H9 (cell line): ENCODE results near the gene NDUFB10. TPM values are rescaled to one million over a fixed set of nuclear protein-coding genes. Genes with fewer than 3 reads are reported as not detected.

ENCODE experiments used
- DNase-seq: peaks from one replicate; pipeline ENCODE4 v3.0.0-alpha.2; 2017
- H2AFZ ChIP-seq: one replicate; pipeline ENCODE4 v1.6.1; 2013; ENCODE audit warnings: mild to moderate bottlenecking, low read length, control low read depth, moderate library complexity
- H2AK5ac ChIP-seq: 2 replicates; pipeline ENCODE4 v1.6.1; 2013; ENCODE audit warnings: low read length, control low read depth, mixed read lengths; ENCODE audit not compliant: insufficient read length
- H2BK120ac ChIP-seq: one replicate; pipeline ENCODE4 v1.6.1; 2013; ENCODE audit warnings: low read depth, mild to moderate bottlenecking, low read length, control low read depth, inconsistent platforms; ENCODE audit not compliant: poor library complexity, severe bottlenecking
- H2BK12ac ChIP-seq: 2 replicates; pipeline ENCODE4 v1.6.1; 2013; ENCODE audit warnings: low read length, control low read depth, mixed read lengths, low read depth; ENCODE audit not compliant: insufficient read length
- H2BK15ac ChIP-seq: 2 replicates; pipeline ENCODE4 v1.6.1; 2013; ENCODE audit warnings: low read depth, low read length, control low read depth
- H2BK20ac ChIP-seq: one replicate; pipeline ENCODE4 v1.6.1; 2013; ENCODE audit warnings: low read depth, mild to moderate bottlenecking, low read length, control low read depth, inconsistent platforms; ENCODE audit not compliant: poor library complexity, severe bottlenecking
- H2BK5ac ChIP-seq: 2 replicates; pipeline ENCODE4 v1.6.1; 2013; ENCODE audit warnings: low read length, control low read depth, mixed read lengths; ENCODE audit not compliant: insufficient read length
- H3K14ac ChIP-seq: 2 replicates; pipeline ENCODE4 v1.6.1; 2013; ENCODE audit warnings: low read length, control low read depth; ENCODE audit not compliant: insufficient read depth
- H3K18ac ChIP-seq: 2 replicates; pipeline ENCODE4 v1.6.1; 2013; ENCODE audit warnings: low read depth, mild to moderate bottlenecking, mixed read lengths, low read length, control low read depth; ENCODE audit not compliant: insufficient read length
- H3K23ac ChIP-seq: 2 replicates; pipeline ENCODE4 v1.6.1; 2013; ENCODE audit warnings: low read length, control low read depth, mixed read lengths, low read depth; ENCODE audit not compliant: insufficient read length
- H3K23me2 ChIP-seq: 2 replicates; pipeline ENCODE4 v1.6.1; 2013; ENCODE audit warnings: low read depth, mild to moderate bottlenecking, mixed read lengths, low read length, control low read depth; ENCODE audit not compliant: insufficient read length, poor library complexity, severe bottlenecking
- H3K27ac ChIP-seq: 2 replicates; pipeline ENCODE4 v1.5.1; 2013; ENCODE audit warnings: low read length, control low read depth, mixed read lengths, low read depth; ENCODE audit not compliant: insufficient read length
- H3K27me3 ChIP-seq: 2 replicates; pipeline ENCODE4 v1.6.1; 2013; ENCODE audit warnings: low read length, control low read depth, inconsistent platforms; ENCODE audit not compliant: insufficient read depth
- H3K4ac ChIP-seq: 2 replicates; pipeline ENCODE4 v1.6.1; 2013; ENCODE audit warnings: low read depth, mild to moderate bottlenecking, control low read depth, inconsistent platforms, low read length, moderate library complexity
- H3K4me1 ChIP-seq: 2 replicates; pipeline ENCODE4 v1.6.1; 2013; ENCODE audit warnings: low read length, control low read depth, inconsistent platforms; ENCODE audit not compliant: insufficient read depth
- H3K4me2 ChIP-seq: 2 replicates; pipeline ENCODE4 v1.6.1; 2013; ENCODE audit warnings: low read length, control low read depth, mixed read lengths; ENCODE audit not compliant: insufficient read length, insufficient read depth
- H3K56ac ChIP-seq: 2 replicates; pipeline ENCODE4 v1.6.1; 2013; ENCODE audit warnings: low read depth, mild to moderate bottlenecking, mixed read lengths, low read length, control low read depth; ENCODE audit not compliant: insufficient read length
- H3K79me1 ChIP-seq: 2 replicates; pipeline ENCODE4 v1.6.1; 2013; ENCODE audit warnings: low read depth, mild to moderate bottlenecking, moderate library complexity, low read length, control low read depth, inconsistent platforms; ENCODE audit not compliant: insufficient read depth, poor library complexity, severe bottlenecking
- H3K79me2 ChIP-seq: 2 replicates; pipeline ENCODE4 v1.6.1; 2013; ENCODE audit warnings: low read length, control low read depth, inconsistent platforms; ENCODE audit not compliant: insufficient read depth
- H3K9ac ChIP-seq: 2 replicates; pipeline ENCODE4 v1.6.1; 2013; ENCODE audit warnings: low read length, control low read depth, mixed read lengths; ENCODE audit not compliant: insufficient read length; ENCODE audit errors: extremely low read depth
- H3K9me3 ChIP-seq: one replicate; pipeline ENCODE4 v1.6.1; 2013; ENCODE audit warnings: low read depth, low read length, inconsistent platforms; ENCODE audit not compliant: control insufficient read depth
- H3T11ph ChIP-seq: one replicate; pipeline ENCODE4 v1.6.1; 2013; ENCODE audit warnings: mild to moderate bottlenecking, low read length, control low read depth, inconsistent platforms
- H4K20me1 ChIP-seq: one replicate; pipeline ENCODE4 v1.6.1; 2013; ENCODE audit not compliant: control insufficient read depth, insufficient read length, insufficient read depth
- H4K5ac ChIP-seq: 2 replicates; pipeline ENCODE4 v1.6.1; 2013; ENCODE audit warnings: low read depth, mild to moderate bottlenecking, mixed read lengths, low read length, control low read depth; ENCODE audit not compliant: insufficient read length
- H4K8ac ChIP-seq: replicated peaks from 2 replicates; pipeline ENCODE4 v1.6.1; 2013; ENCODE audit warnings: low read length, control low read depth, mixed read lengths, low read depth; ENCODE audit not compliant: insufficient read length
- H4K91ac ChIP-seq: 2 replicates; pipeline ENCODE4 v1.6.1; 2013; ENCODE audit warnings: low read depth, mild to moderate bottlenecking, moderate library complexity, mixed read lengths, low read length, control low read depth; ENCODE audit not compliant: insufficient read length
- H3K27ac Mint-ChIP-seq, 3 experiments: 2 replicates in 2 of 3; 3 replicates in 1 of 3; pipeline ENCODE4 v1.8.0; 2020 to 2021; ENCODE audit warnings: mixed read lengths in 3 of 3, mild to moderate bottlenecking in 1 of 3, moderate library complexity in 1 of 3
- H3K27me3 Mint-ChIP-seq: 2 replicates; pipeline ENCODE4 v1.8.0; 2021; ENCODE audit warnings: low read depth, mild to moderate bottlenecking, moderate library complexity, mixed read lengths
- H3K36me3 Mint-ChIP-seq, 3 experiments: 2 replicates in 2 of 3; 3 replicates in 1 of 3; pipeline ENCODE4 v1.8.0; 2020 to 2021; ENCODE audit warnings: low read depth in 3 of 3, mixed read lengths in 3 of 3; ENCODE audit not compliant: insufficient read depth in 1 of 3
- H3K4me1 Mint-ChIP-seq, 2 experiments: 2 replicates each; pipeline ENCODE4 v1.8.0; 2020; ENCODE audit warnings: mixed read lengths in 2 of 2
- H3K4me3 Mint-ChIP-seq, 2 experiments: 2 replicates in 1 of 2; 3 replicates in 1 of 2; pipeline ENCODE4 v1.8.0; 2020 to 2021; ENCODE audit warnings: mild to moderate bottlenecking in 2 of 2, mixed read lengths in 2 of 2, moderate library complexity in 1 of 2
- H3K9me3 Mint-ChIP-seq, 2 experiments: 2 replicates in 1 of 2; 3 replicates in 1 of 2; pipeline ENCODE4 v1.8.0; 2020; ENCODE audit warnings: mild to moderate bottlenecking in 2 of 2, mixed read lengths in 2 of 2, moderate library complexity in 1 of 2
- CTCF ChIP-seq: fragments of 200-600 bp; sonication (generic); conservative IDR thresholded peaks from 3 replicates; pipeline ENCODE4 v1.8.0; 2021; ENCODE audit warnings: antibody characterized with exemption, mild to moderate bottlenecking
- WGBS: extraction: QIAGEN DNeasy Blood & Tissue Kit; methylation state at CpG from one replicate; pipeline ENCODE4 v1.1.7; 2013; ENCODE audit warnings: missing lambda C conversion rate, low lambda C conversion rate, mixed read lengths; ENCODE audit not compliant: insufficient read length; ENCODE audit errors: extremely low coverage; 5-methylcytosine and 5-hydroxymethylcytosine counted together
- total RNA-seq: library from RNA; stranded (reverse); gene quantifications from 2 replicates; pipeline ENCODE4 v1.2.1, GENCODE V29; 2021

The NDUFB10 gene
- total RNA-seq, 1 experiment from 2014 or later = 191 TPM

GRCh38 chr16:1924095-1924494 lies 35.2 kb upstream of the NDUFB10 start:
- Histone ChIP-seq H4K8ac (no peak overlapping the region), H2BK12ac (no peak overlapping the region), H2BK120ac (no peak overlapping the region), H3K18ac (no peak overlapping the region), H3K14ac (no peak overlapping the region), H3K27ac (no peak overlapping the region), H2BK20ac (no peak overlapping the region), H2AK5ac (no peak overlapping the region), H3K79me1 (no peaks in the 10 kb centered on the region), H3K9me3 (no peaks in the 10 kb centered on the region), H3K79me2 (no peaks in the 10 kb centered on the region), H3K27me3 (peaks cover 17% of the 10 kb centered on the region; the same call in 1 of the 2 replicates), H3K4ac (no peak overlapping the region), H2BK15ac (no peak overlapping the region), H4K5ac (no peak overlapping the region), H3K4me1 (no peaks in the 10 kb centered on the region; the same call in 1 of the 2 replicates), H4K91ac (no peak overlapping the region), H3K4me2 (peak overlapping the region; percentile 15), H3K23ac (no peak overlapping the region), H2BK5ac (no peak overlapping the region), H2AFZ (no peak overlapping the region), H3T11ph (no peak overlapping the region), H4K20me1 (no peaks in the 10 kb centered on the region), H3K56ac (no peak overlapping the region), H3K23me2 (peaks cover 1% of the 10 kb centered on the region), H3K9ac (no peak overlapping the region)
- H3K9me3 Mint-ChIP-seq = peaks cover 2 to 4% of the 10 kb centered on the region in 2 experiments; a peak in 3 of 5 replicates
- peak overlapping the region; percentile 4 to 5; a peak in 1 of 5 replicates for H3K4me3 Mint-ChIP-seq
- peaks cover 12 to 38% of the 10 kb centered on the region in 2 experiments for H3K4me1 Mint-ChIP-seq
- no peak for DNase-seq
- H3K36me3 Mint-ChIP-seq = peaks cover 0 to 2% (median 0%) of the 10 kb centered on the region in 3 experiments; a peak in 1 of 7 replicates
- WGBS = no CpG with 5 or more reads among the region's 5 CpGs
- TF ChIP-seq CTCF = no peak
- H3K27ac Mint-ChIP-seq = no peak overlapping the region
- peaks cover 69% of the 10 kb centered on the region for H3K27me3 Mint-ChIP-seq
